ENCODE data around the gene SESTD1.
"Not testable (repeated sequence)": the region's sequence is repeated elsewhere in the genome, so short reads cannot be mapped to it uniquely, and the experiment has no call there.

The SESTD1 gene

DNA sequence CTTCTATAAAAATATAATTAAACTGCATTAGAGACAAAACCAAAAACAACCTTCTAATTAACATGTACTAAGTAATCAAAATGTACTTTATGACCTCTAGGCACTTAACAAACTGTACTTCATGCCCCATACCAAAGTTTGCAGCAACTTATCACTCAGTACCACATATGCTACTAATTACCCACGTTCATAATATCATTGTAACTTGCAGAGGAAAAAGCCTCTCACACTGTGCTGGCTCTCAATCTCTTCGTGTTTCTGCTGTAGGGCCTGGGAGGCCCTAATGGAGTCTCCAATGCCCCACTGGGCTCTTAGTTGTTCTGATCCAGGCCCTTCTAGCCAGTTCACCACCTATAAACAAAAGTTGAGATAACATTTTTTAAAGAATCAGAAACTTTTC lies 132.6 kb downstream of the SESTD1 start:
- no peak overlapping the region for H3K27ac ChIP-seq
- H3K4me3 ChIP-seq, result no peak overlapping the region

DNA sequence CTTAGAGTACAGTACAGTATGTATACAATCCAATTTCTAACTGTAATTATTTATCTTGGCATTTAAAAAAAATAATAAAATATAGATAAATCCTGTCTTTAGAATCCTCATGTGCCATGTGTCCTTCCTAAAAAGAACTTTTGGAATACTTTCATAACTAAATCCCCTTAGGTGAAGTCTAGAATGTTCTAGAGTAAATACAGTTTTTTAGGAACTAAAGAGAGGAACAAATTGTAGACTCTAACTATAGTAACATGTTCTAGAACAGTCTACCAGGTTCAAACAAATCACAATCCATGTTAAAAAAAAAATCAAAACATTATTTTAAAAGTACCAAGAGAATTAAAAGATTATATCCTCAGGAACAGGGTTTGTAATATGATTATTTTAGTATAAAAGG lies 134.1 kb downstream of the SESTD1 start:
- H3K27ac ChIP-seq, result no peak overlapping the region
- no peak overlapping the region for H3K4me3 ChIP-seq

DNA sequence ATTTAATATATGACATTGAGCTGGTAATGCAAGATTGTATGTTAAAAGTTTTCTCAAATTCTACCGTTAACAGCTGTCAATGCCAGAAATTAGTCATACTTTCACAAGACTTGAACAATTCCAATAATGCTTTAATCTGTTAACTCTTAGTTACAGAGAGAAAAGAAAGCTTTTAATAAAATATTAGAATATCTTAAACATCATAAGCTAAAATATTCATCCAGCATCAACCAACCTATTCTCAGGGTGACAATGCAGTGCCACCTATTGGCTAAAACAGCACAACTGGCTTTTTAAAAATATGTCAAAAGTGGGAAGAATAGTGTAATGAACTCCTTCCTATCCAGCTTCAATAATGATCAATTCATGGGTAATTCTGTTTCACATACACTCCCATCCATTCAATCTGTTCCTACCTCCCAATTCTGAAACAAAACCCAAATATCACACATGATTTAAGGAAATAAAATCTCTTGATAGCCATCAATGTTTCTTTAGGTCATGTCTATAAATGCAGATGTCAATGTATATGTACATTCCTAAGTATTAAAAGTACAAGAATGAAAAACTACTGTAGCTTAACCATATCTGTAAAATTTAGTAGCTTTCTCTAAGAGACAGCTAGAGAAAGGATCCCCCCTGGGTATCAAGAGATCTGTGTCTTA lies 134.9 kb downstream of the SESTD1 start:
- Histone ChIP-seq H3K4me3 (no peak overlapping the region), H3K27ac (no peak overlapping the region)

DNA sequence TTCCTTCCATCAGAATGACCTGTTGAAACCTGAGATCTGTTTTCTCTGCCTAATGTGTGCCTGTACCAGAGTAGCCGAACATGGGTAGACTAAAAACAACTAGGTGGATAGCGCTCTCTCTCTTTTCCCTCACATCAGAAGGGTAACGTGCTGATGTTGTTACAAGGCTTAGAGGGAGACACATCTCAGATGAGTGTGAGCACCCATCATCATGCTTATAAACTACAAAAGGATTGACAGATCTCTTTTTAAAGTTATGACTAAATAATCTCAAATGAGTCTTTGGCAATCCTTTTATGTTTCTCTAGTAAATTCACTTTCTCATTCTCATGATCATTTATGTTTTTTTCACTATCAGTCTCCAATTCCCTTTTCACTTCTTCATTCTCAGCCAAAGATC lies 139.2 kb downstream of the SESTD1 start:
- H3K4me3 ChIP-seq, result no peak overlapping the region
- H3K27ac ChIP-seq, result no peak overlapping the region

DNA sequence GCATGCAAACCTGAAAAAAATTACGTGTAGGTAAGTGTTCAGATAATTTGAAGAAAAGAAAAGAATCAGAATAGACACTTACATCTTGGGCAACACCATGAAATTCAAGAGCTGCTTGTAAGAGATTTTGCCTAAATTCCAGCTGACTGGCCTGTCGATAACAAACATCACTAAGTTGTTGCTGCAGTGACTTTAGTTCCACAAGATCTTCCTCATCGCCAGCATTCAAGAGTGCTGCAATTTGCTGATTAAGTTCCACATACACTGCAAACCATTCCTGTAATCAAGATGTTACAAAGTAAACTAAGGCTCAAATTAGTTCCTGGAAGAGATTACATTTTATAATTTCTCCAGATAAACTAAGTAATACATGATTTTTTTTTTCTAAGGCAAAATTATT lies 140.3 kb downstream of the SESTD1 start:
- no peak overlapping the region for H3K27ac ChIP-seq
- no peak overlapping the region for H3K4me3 ChIP-seq

DNA sequence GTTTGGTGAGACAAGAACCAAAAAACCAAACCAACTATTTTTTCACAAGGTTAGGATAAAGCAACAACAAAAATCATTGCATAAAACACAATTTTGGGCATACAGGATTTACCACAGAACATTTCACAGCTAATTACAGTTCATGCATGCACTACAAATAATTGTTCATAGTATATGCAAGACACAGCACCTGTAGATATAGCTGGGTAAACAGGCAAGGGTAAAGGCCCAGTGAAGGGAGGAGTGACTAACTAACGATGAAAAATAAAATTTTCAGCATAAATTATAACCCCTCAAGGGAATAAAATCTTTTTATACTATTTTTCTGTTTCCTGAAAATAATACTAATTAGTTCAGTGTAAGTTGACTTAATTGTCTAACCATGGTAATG lies 141.4 kb downstream of the SESTD1 start:
- H3K27ac ChIP-seq, result no peak overlapping the region
- no peak overlapping the region for H3K4me3 ChIP-seq

DNA sequence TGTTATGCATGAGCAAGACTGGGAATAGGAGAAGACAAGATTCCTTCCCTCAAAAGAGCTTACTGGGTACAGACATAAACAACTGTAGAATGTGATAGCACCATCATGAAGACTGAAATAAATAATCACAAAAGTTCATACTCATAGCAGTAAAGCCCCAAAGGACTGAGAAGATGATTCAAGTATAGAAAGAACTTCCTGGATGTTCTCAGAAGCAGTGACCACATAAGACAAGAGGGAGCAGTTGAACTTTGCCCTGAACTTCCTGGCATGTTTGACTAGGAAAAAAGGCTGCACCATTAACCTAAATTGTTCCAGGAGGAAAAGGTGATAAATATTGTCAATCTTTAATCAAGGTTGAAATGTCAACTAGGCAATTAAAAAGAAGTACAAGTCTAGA lies 156.9 kb downstream of the SESTD1 start:
- Histone ChIP-seq H3K27ac (no peak overlapping the region), H3K4me3 (no peak overlapping the region)

DNA sequence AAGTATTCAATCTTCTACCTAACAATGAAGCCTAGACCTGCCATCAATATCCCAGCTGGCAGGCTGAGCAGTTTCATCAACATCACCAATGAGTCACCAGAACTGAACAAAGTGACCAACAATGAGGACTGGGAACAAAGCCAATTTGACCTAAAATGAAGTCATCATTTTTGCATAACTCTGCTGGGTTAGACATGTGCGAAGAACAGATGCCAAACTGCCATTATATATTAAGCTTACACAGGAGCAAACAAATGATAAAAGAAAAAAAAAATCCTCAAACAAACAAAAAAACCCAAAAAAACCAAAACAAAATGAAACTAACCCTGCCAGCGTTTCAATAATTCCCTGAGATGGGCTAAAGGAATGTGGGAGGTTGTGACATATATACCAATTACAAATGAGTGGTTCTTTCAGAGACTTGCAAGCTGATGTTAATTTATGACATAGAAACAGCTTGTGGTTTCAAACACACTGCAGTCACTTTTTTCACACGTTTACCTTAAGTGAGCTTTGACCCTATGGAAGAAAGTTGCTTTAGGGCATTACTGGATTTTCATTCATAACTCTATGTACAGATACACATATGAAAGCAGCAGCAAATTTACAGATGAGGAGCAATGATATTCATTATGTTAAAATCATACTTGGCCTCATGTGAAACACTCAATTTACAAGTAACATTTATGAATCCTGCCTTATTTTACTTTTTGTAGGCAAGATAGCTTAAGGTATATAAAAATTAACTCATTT lies 157.8 kb downstream of the SESTD1 start:
- H3K4me3 ChIP-seq, result no peak overlapping the region
- peak overlapping the region in 1 of 21 experiments; percentile 6 for H3K27ac ChIP-seq

DNA sequence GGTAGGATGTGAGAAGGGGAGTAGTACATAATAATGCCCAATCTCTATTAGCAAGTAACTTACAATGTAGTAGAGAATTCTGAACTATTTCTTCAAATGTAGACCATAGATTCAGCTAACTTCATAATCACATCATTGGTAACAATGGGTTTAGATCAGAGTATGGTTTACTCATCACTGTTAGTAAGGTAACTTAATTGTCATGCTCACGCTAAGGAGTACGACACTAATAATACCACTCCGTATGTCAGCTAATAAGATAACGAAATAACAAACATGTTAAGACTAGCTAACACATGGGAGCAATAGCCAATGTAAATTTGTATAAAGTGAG lies 158.3 kb downstream of the SESTD1 start:
- Histone ChIP-seq H3K4me3 (no peak overlapping the region), H3K27ac (peak overlapping the region in 1 of 21 experiments; percentile 3)

DNA sequence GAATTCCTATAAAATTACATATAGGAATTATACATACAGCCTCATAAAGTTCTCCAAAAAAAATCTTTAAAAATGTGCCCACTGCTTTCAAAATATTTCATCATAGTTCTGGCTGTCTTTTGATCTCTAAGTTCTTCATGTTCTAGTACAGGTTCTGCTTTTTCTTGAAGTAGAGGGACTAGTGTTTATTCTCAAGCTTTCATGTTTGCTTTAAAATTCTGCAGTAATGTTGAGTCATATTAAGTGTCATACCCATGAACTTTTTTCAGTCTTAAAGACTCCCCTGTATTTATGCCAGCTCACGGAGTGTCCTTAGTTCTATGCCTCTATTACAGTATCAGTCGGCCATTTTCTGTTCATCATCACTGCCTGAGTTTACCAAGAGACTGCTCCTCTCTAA lies 159.9 kb downstream of the SESTD1 start:
- Histone ChIP-seq H3K4me3 (no peak overlapping the region), H3K27ac (no peak overlapping the region)

DNA sequence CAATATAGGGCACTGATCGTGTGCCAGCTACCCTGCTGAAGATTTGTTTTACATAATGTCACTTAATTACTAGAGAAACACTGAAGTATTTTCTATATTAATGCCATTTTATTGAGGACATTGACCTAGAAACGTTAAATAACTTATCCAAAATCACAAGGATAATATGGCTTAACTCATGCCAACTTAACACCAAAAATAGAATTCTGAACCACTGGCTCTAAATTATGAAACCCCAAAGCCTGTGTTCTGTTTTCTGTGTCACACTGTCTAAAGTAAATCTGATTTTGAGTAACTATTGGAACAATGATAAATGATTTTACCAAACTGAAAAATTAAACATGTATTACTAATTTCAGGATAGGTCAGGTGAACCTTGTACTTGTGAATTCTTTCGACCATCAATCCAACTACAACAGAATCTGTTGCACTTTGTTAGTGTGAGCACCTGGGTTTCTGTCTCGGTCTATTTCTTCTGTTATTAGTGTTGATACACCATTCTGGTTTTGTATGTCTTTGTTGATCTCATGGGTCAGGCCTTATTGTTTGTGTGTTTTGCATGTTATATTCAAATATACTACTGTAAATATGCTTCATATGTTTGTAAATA lies 166.4 kb downstream of the SESTD1 start:
- Histone ChIP-seq H3K4me3 (no peak overlapping the region), H3K27ac (no peak overlapping the region)

DNA sequence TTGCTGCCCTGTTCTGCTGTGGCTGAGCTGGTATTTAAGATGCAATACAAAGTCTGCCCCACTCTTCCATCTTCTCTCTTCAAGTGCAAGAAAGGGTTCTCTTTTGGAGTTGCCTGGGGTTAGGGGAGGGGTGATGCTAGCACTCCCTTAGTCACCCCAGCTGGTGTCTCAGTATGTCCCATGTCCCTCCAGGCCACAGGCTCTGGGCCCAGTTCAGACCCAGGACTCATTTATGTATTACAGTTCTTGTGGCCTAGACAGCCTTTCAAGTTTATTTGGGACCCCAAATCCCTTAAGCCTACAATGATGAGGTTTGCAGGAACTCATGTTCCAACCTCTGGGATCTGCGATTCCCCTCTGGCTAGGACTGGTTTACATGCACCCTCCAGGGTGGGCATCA lies 167.5 kb downstream of the SESTD1 start:
- no peak overlapping the region for H3K4me3 ChIP-seq
- H3K27ac ChIP-seq, result no peak overlapping the region

DNA sequence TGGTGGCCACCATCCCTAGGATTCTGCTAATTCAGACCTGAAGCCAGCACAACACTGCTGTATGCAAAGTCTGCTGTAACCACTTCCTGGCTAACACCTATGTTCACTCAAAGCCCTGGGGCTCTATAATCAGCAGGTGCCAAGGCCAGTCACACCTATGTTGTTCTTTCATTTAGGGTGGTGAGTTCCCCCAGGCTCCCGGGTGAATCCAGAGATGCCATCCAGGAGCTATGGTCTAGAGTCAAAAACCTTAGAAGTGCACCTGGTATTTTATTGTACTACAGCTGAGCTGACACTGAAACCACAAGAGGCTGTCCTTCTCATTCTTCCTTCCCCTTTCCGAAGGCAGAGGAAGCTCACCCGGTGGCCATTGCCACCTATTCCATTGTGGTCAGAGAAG lies 168.5 kb downstream of the SESTD1 start:
- H3K4me3 ChIP-seq, result no peak overlapping the region
- no peak overlapping the region for H3K27ac ChIP-seq

DNA sequence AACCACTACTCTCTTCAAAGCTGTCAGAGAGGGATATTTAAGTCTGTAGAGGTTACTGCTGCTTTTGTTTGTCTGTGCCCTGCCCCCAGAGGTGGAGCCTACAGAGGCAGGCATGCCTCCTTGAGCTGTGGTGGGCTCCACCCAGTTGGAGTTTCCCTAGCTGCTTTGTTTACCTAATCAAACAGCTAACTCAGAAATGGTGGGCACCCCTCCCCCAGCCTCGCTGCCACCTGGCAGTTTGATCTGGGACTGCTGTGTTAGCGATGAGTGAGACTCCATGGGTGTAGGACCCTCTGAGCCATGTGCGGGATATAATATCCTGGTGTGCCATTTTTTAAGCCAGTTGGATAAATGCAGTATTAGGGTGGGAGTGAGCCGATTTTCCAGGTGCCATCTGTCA lies 171.7 kb downstream of the SESTD1 start:
- H3K4me3 ChIP-seq, H3K27ac ChIP-seq: not testable (repeated sequence)

DNA sequence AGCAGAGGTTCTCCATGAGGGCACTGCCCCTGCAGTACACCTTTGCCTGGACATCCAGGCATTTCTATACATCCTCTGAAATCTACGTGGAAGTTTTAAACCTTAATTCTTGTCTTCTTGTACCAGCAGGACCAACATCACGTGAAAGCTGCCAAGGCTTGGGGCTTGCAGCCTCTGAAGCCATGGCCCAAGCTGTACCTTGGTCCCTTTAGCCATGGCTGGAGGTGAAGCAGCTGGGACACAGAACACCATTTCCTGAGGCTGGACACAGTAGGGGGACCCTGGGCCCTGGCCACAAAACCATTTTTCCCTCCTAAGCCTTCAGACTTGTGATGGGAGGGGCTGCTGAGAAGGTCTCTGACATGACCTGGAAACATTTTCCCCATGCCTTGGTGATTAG lies 181.9 kb downstream of the SESTD1 start:
- H3K4me3 ChIP-seq, result no peak overlapping the region
- H3K27ac ChIP-seq, result no peak overlapping the region

DNA sequence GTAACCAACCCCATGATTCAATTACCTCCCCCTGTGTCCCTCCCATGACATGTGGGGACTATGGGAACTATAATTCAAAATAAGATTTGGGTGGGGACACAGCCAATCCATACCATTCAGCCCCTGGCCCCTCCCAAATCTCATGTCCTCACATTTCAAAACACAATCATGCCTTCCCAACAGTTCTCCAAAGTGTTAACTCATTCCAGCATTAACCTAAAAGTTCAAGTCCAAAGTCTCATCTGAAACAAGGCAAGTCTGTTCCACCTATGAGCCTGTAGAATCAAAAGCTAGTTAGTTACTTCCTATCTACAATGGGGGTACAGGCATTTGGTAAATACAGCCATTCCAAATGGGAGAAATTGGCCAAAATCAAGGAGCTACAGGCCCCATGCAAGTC lies 182.7 kb downstream of the SESTD1 start:
- Histone ChIP-seq H3K27ac (no peak overlapping the region), H3K4me3 (no peak overlapping the region)

DNA sequence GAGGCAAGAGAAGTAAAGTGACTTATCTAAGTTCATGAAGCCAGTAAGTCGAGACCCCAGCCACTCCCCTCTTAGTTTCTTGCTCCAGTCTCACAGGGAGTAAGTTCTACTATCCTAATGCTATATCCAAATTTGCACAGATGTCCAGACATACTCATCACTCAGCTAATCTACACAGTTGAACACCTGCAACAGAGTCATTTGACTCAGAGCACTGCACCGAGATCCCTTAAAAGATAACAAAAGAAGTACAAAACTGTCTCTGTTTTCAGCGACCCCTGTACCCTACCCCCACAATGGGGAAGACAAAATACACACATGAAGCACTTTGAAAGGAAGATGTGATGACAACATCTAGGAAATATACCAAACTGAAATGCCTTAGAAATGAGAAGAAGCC lies 192.1 kb downstream of the SESTD1 start:
- H3K27ac ChIP-seq, result no peak overlapping the region
- no peak overlapping the region for H3K4me3 ChIP-seq

DNA sequence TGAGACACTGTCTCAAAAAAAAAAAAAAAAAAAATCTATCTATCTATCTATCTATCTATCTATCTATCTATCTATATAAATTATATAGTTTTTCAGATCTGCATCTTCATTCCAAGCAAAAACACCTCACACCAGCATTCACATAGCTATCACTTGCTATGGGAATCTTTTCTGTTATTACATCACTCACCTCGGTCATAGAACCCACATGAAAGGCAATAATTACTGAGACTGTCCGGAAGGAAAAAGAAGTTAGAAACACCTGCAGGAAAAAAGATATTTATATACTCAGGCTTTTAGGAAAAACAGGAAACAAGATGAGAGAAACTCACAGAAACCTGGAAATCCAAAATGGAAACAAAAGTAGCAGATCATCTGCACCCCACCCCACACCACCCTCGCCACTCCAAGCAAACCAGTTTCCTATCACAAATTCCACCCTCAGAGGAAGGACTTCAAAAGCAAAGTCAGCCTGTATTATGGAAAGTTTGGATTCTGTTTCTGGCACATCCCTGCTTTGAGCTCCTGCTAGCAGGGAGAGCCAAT lies 192.7 kb downstream of the SESTD1 start:
- H3K4me3 ChIP-seq, result no peak overlapping the region
- H3K27ac ChIP-seq, result no peak overlapping the region

DNA sequence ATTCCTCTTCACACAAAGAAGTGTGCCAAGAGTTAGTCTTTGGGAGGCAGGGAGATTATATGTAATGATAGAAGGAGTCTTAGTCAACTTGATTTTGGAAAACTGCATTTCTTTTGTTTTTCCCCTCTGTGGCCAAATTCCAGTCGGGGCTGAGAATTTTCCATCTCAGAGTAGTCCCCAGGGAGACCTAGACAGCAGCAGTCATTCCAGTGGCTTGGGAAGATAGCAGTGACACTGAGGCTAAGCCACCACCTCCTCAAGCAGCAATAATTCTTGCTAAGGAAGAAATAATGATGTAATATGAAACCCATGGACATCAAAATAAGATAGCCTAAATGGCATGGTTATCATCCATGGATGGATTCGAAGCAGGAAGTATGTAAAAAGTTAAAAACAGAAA lies 193.7 kb downstream of the SESTD1 start:
- no peak overlapping the region for H3K27ac ChIP-seq
- H3K4me3 ChIP-seq, result no peak overlapping the region

DNA sequence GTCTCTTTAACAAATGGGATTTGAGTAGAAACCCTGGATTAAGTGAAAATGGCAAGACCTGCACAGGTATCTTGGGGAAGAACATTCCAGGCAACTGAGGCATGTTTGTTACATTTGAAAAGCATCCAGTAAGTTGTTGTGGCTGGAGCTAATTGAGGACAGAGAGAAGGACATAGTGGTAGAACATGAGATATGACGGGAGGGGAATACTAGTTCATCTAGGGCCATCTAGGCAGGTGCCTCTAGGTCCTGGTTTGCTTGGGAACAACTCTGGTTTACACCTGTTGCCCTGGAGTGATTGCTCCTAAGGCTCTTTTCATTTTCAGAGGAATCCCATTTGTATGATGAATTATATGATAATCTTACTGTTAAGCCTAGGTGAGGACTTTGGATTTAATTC lies 194.9 kb downstream of the SESTD1 start:
- Histone ChIP-seq H3K27ac (no peak overlapping the region), H3K4me3 (no peak overlapping the region)

DNA sequence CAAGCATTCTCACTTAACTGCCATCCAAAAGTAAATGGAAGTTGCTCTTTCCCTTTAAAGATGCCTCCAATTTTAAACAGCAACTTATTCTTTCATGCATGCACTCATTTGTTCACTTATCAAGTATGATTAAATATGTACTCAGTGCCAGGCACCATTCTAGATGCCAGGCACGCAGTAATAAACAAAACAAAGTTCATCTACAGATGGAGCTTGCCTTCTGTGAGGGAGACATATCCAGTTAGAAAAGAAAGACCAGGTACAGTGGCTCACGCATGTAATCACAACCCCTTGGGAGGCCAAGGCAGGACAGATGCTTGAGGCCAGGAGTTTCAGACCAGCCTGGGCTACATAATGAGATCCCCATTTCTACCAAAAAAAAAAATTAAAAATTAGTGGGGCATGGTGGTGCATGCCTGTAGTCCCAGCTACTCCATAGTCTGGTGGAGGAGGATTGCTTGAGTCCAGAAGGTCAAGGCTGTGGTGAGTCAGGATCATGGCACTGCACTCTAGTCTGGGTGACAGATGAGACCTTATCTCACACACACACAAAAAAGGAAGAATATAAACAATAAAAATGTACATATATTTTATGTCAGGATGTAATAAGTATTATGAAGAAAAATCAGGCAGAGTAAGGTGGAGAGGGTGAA lies 195.5 kb downstream of the SESTD1 start:
- Histone ChIP-seq H3K27ac (no peak overlapping the region), H3K4me3 (no peak overlapping the region)

All from skin epidermis (tissue), 12 donors.